Ovary (tissue), 9 donors: ENCODE results near the gene RPS24. TPM values are rescaled to one million over a fixed set of nuclear protein-coding genes. Genes with fewer than 3 reads are reported as not detected.

Experiments used
- DNase-seq, 5 donors: peaks; one replicate each; pipeline ENCODE4 v3.0.0-alpha.2; 2019 to 2020
- H3K27ac ChIP-seq, 2 donors: fragments of 200-600 bp; one replicate each; pipeline versions ENCODE4 v1.5.1 to v1.8.0; 2019 to 2022
- H3K27me3 ChIP-seq: fragments of 200-600 bp; one replicate; pipeline ENCODE4 v1.8.0; 2022
- H3K36me3 ChIP-seq: fragments of 200-600 bp; sonication (generic); one replicate; pipeline ENCODE4 v1.5.1; 2019
- H3K4me1 ChIP-seq: one replicate; pipeline ENCODE4 v1.8.1; 2013; ENCODE audit warnings: mild to moderate bottlenecking, moderate library complexity; ENCODE audit not compliant: insufficient read depth
- H3K4me3 ChIP-seq: fragments of 200-600 bp; sonication (generic); one replicate; pipeline ENCODE4 v1.5.1; 2017
- H3K9me3 ChIP-seq, 2 donors: fragments of 200-600 bp in 1 of 2; sonication (generic) in 1 of 2; one replicate each; pipeline versions ENCODE4 v1.5.1 to v1.8.1; 2013 to 2019; ENCODE audit warnings: mild to moderate bottlenecking in 1 of 2, moderate library complexity in 1 of 2
- EP300 ChIP-seq: sonication (generic); formaldehyde crosslinking; IDR thresholded peaks from one replicate; pipeline ENCODE4 v1.6.1; 2017; ENCODE audit warnings: antibody characterized with exemption
- POLR2A ChIP-seq: fragments of 450-650 bp; IDR thresholded peaks from one replicate; pipeline ENCODE4 v1.6.1; 2017; ENCODE audit warnings: antibody characterized with exemption, mild to moderate bottlenecking, moderate library complexity
- WGBS, 3 donors: extraction: QIAGEN DNeasy Blood & Tissue Kit in 1 of 3; methylation state at CpG; one replicate each; pipeline versions ENCODE4 v1.1.5 to v1.1.7; 2013 to 2017; 5-methylcytosine and 5-hydroxymethylcytosine counted together
- intact Hi-C, 4 donors: fragments of 100-400 bp; cut with DNase I; formaldehyde crosslinking; loops; one replicate each; pipeline versions ENCODE4 v1.11.0 to v1.15.1; 2022 to 2023
- polyA plus RNA-seq, 2 donors: library from polyadenylated mRNA; stranded (reverse); fragments of 200-250 nt in 1 of 2; fragments of 350-450 nt in 1 of 2; fragmentation: Illumina TruSeq in 1 of 2; extraction: RNeasy Lipid Tissue Mini Kit (QIAGEN cat#74804) in 1 of 2; gene quantifications; one replicate each; pipeline ENCODE4 v1.2.3, GENCODE V29; 2013 to 2014
- total RNA-seq, 7 donors: library from RNA; depleted of rRNA in 2 of 7; stranded (reverse); fragments of >200 nt in 2 of 7; fragmentation: NEBNext Ultra II Directional in 3 of 7; extraction: Animal tissue kit (Norgen Biotek cat#: 25700) in 3 of 7; gene quantifications; one replicate each; pipeline versions ENCODE4 v1.1.0 to v1.2.4, GENCODE V29; 2016 to 2023
- TF ChIP-seq, protein P1 (sequence below), 3 donors: fragments of 450-650 bp in 2 of 3; fragments of 200-600 bp in 1 of 3; IDR thresholded peaks; one replicate each; pipeline versions ENCODE4 v1.5.1 to v1.8.0; 2016 to 2022; ENCODE audit warnings: antibody characterized with exemption in 3 of 3, mild to moderate bottlenecking in 1 of 3
- donor health status: DM: no; HTN: no; CAD: no; lungs with moderate emphysema.
- donor health status: DM: no; HTN: no; CAD: no.
- donor health status: Bipolar disorder and iron deficiency.
- donor health status: DM: yes; HTN: yes; CAD: no.
- donor health status: DM: no; HTN: no; CAD: no.
- donor health status: DM: yes; HTN: yes; CAD: no.

The RPS24 gene
- total and polyA plus RNA-seq, 9 donors: 2,773 to 9,785 (median 4,074) TPM

DNA sequence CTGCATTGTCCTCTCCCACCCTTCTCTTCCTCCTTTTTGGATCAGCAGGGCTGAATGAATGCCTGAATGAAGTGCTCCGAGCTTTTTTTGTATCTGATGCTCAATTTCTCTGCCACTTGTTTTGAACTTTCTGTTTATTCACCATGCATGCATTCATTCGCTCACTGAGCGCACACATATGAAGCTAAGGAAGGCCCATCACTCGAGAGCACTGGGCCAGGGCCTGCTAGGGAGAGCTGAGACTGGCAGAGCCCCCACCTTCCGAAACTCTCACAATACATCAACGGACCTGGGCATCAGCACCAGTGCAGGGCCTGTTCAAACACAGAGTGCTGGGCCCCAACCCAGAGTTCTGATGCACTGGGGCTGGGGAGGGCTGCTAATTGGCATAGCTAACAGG is 45.7 kb downstream of the RPS24 start:
- TF ChIP-seq, protein P1, sequence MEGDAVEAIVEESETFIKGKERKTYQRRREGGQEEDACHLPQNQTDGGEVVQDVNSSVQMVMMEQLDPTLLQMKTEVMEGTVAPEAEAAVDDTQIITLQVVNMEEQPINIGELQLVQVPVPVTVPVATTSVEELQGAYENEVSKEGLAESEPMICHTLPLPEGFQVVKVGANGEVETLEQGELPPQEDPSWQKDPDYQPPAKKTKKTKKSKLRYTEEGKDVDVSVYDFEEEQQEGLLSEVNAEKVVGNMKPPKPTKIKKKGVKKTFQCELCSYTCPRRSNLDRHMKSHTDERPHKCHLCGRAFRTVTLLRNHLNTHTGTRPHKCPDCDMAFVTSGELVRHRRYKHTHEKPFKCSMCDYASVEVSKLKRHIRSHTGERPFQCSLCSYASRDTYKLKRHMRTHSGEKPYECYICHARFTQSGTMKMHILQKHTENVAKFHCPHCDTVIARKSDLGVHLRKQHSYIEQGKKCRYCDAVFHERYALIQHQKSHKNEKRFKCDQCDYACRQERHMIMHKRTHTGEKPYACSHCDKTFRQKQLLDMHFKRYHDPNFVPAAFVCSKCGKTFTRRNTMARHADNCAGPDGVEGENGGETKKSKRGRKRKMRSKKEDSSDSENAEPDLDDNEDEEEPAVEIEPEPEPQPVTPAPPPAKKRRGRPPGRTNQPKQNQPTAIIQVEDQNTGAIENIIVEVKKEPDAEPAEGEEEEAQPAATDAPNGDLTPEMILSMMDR (IDR thresholded peaks at IDR 0.05): no peak
- no peak for DNase-seq
- H3K36me3 ChIP-seq: no peaks in the 10 kb centered on the region
- 92 to 94% (median 93%) methylated on average over 6 of the region's 6 CpGs for WGBS, 3 donors
- H3K27me3 ChIP-seq: no peaks in the 10 kb centered on the region
- H3K27ac ChIP-seq: no peak overlapping the region
- no peaks in the 10 kb centered on the region for H3K4me1 ChIP-seq
- H3K4me3 ChIP-seq: no peak overlapping the region
- intact Hi-C loops: no loop called here
- no peaks in the 10 kb centered on the region for H3K9me3 ChIP-seq

DNA sequence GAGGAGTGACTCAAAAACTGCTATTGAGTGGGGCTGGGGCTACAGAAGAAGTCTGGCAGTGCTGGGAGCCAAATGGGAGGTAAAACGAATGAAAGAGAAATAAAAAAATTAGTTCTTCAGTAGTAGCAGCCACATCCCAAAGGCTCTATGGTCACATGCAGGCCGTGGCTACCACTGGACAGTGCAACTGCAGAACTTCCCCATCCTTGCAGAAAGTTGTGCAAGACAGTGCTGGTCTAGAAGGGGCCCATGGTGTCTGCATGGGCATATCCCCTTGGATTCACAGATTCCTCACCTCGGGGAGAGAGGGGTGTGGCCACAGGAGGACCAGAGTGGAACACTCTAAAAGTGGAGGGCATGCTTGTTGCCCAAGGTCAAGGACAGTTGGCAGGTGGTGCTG is 47.6 kb downstream of the RPS24 start:
- H3K27ac ChIP-seq: no peak overlapping the region
- no peaks in the 10 kb centered on the region for H3K4me1 ChIP-seq
- H3K4me3 ChIP-seq: no peak overlapping the region
- H3K36me3 ChIP-seq: no peaks in the 10 kb centered on the region
- no peak for DNase-seq
- WGBS, 3 donors: 46 to 66% (median 66%) methylated on average over 3 of the region's 3 CpGs
- intact Hi-C loops: no loop called here
- TF ChIP-seq POLR2A (no peak), EP300 (no peak)
- TF ChIP-seq, protein P1 (IDR thresholded peaks at IDR 0.05): no peak
- H3K27me3 ChIP-seq: no peaks in the 10 kb centered on the region
- H3K9me3 ChIP-seq: no peaks in the 10 kb centered on the region

DNA sequence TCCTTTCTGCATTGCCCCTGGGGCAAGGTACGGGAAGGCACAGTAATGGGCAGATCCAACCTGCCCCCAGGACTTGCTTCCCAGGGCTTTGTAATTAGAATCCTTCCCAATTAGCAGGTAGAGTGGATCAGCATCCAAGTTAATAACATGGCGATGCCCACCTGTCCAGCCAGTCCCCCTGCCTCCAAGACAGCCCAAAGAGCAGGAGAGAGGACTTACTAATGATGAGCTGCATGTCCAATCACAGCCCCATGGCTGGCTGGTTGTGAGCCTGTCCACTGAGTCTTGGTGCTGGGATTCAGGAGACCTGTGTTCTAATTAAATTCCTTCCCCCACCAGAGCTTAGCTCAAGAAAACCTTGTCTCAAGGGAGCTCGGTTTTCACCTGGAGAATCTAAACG is 49.0 kb downstream of the RPS24 start:
- no peak for TF ChIP-seq EP300
- no peak for TF ChIP-seq POLR2A
- TF ChIP-seq, protein P1 (IDR thresholded peaks at IDR 0.05): no peak
- Histone ChIP-seq H3K27me3 (no peaks in the 10 kb centered on the region), H3K9me3 (no peaks in the 10 kb centered on the region), H3K27ac (no peak overlapping the region), H3K4me3 (no peak overlapping the region), H3K4me1 (no peaks in the 10 kb centered on the region), H3K36me3 (no peaks in the 10 kb centered on the region)
- 80 to 82% (median 81%) methylated on average over 4 of the region's 4 CpGs for WGBS, 3 donors
- intact Hi-C loops: no loop called here
- DNase-seq: no peak

Other genes with a start within 250 kb of the RPS24 start
- gene DLG5, start 107.1 kb upstream of the RPS24 start, total RNA-seq: 10 to 100 TPM; 30.5 to 71.9 (median 45.5) TPM
- 10 to 100 TPM; 29.1 to 36.4 TPM for gene DLG5, start 107.1 kb upstream of the RPS24 start, polyA plus RNA-seq
- gene POLR3A, start 4.3 kb upstream of the RPS24 start, total RNA-seq: 10 to 100 TPM in 6 of 7 donors, 1 to 10 TPM in 1; 9.3 to 15.0 (median 13.1) TPM
- gene POLR3A, start 4.3 kb upstream of the RPS24 start, polyA plus RNA-seq: 10 to 100 TPM in 1 of 2 donors, 1 to 10 TPM in 1; 4.8 to 11.3 TPM